Neuronal stem cell (in vitro differentiated cells): Measurements from ENCODE around the gene PSMD1.

ENCODE experiments used
- DNase-seq: peaks from one replicate; pipeline ENCODE4 v3.0.0-alpha.2; 2013; ENCODE audit warnings: low spot score
- H2AFZ ChIP-seq: one replicate; pipeline ENCODE4 v1.6.1; 2013; ENCODE audit warnings: mild to moderate bottlenecking, low read length, inconsistent platforms
- H2AK5ac ChIP-seq: 2 replicates; pipeline ENCODE4 v1.6.1; 2013; ENCODE audit warnings: low read depth, mild to moderate bottlenecking, inconsistent platforms, low read length, moderate library complexity, mixed read lengths
- H2BK120ac ChIP-seq: 2 replicates; pipeline ENCODE4 v1.6.1; 2013; ENCODE audit warnings: low read depth, mild to moderate bottlenecking, inconsistent platforms, low read length, moderate library complexity, mixed read lengths
- H2BK12ac ChIP-seq: one replicate; pipeline ENCODE4 v1.6.1; 2013; ENCODE audit warnings: low read length, inconsistent platforms
- H2BK15ac ChIP-seq: 2 replicates; pipeline ENCODE4 v1.6.1; 2013; ENCODE audit warnings: mild to moderate bottlenecking, low read length, inconsistent platforms, mixed read lengths
- H2BK5ac ChIP-seq: one replicate; pipeline ENCODE4 v1.6.1; 2013; ENCODE audit warnings: inconsistent platforms, mild to moderate bottlenecking, low read length, moderate library complexity
- H3K14ac ChIP-seq: one replicate; pipeline ENCODE4 v1.6.1; 2013; ENCODE audit warnings: low read length, inconsistent platforms
- H3K18ac ChIP-seq: 2 replicates; pipeline ENCODE4 v1.6.1; 2013; ENCODE audit warnings: low read length, inconsistent platforms
- H3K23ac ChIP-seq: 2 replicates; pipeline ENCODE4 v1.6.1; 2013; ENCODE audit warnings: low read depth, mild to moderate bottlenecking, mixed read lengths, low read length, inconsistent platforms; ENCODE audit not compliant: poor library complexity
- H3K27ac ChIP-seq: replicated peaks from 3 replicates; pipeline ENCODE4 v1.5.1; 2013; ENCODE audit warnings: low read length, inconsistent platforms
- H3K27me3 ChIP-seq, 3 experiments: 2 replicates each; pipeline ENCODE4 v1.6.1; 2013; ENCODE audit warnings: low read length in 3 of 3, mild to moderate bottlenecking in 2 of 3, inconsistent platforms in 1 of 3, low read depth in 1 of 3, mixed read lengths in 1 of 3, moderate library complexity in 1 of 3; ENCODE audit not compliant: control insufficient read depth in 3 of 3, insufficient read depth in 3 of 3
- H3K36me3 ChIP-seq, 2 donors: replicated peaks in 1 of 2; 2 replicates each; pipeline ENCODE4 v1.6.1; 2013; ENCODE audit warnings: low read length in 2 of 2; ENCODE audit not compliant: control insufficient read depth in 2 of 2, insufficient read depth in 2 of 2
- H3K4ac ChIP-seq: 2 replicates; pipeline ENCODE4 v1.6.1; 2013; ENCODE audit warnings: inconsistent platforms, mild to moderate bottlenecking, low read length, moderate library complexity
- H3K4me1 ChIP-seq, 2 donors: 1 replicate in 1 of 2; 2 replicates in 1 of 2; pipeline ENCODE4 v1.6.1; 2013; ENCODE audit warnings: low read length in 2 of 2, low read depth in 1 of 2; ENCODE audit not compliant: control insufficient read depth in 2 of 2, insufficient read depth in 1 of 2
- H3K4me2 ChIP-seq: one replicate; pipeline ENCODE4 v1.6.1; 2013; ENCODE audit warnings: mild to moderate bottlenecking, low read length, inconsistent platforms; ENCODE audit not compliant: insufficient read depth, poor library complexity, severe bottlenecking
- H3K4me3 ChIP-seq, 2 donors: 2 replicates each; pipeline ENCODE4 v1.5.1; 2013; ENCODE audit warnings: low read length in 2 of 2, mild to moderate bottlenecking in 2 of 2, inconsistent platforms in 1 of 2, moderate library complexity in 1 of 2
- H3K79me1 ChIP-seq: one replicate; pipeline ENCODE4 v1.6.1; 2013; ENCODE audit warnings: low read depth, mild to moderate bottlenecking, inconsistent platforms, low read length, moderate library complexity
- H3K9ac ChIP-seq: one replicate; pipeline ENCODE4 v1.6.1; 2013; ENCODE audit warnings: mild to moderate bottlenecking, low read depth, low read length, inconsistent platforms; ENCODE audit not compliant: poor library complexity
- H3K9me3 ChIP-seq, 2 donors: replicated peaks in 1 of 2; 2 replicates each; pipeline versions ENCODE3 to v1.6.1; 2013; ENCODE audit warnings: low read length in 2 of 2, mild to moderate bottlenecking in 2 of 2, inconsistent platforms in 1 of 2, low read depth in 1 of 2, mixed read lengths in 1 of 2, moderate library complexity in 1 of 2; ENCODE audit not compliant: control insufficient read depth in 2 of 2, insufficient read depth in 1 of 2
- H4K8ac ChIP-seq: one replicate; pipeline ENCODE4 v1.6.1; 2013; ENCODE audit warnings: low read depth, mild to moderate bottlenecking, inconsistent platforms, low read length, moderate library complexity
- H4K91ac ChIP-seq: one replicate; pipeline ENCODE4 v1.6.1; 2013; ENCODE audit warnings: low read length, low read depth, mild to moderate bottlenecking, inconsistent platforms; ENCODE audit not compliant: poor library complexity
- WGBS, 2 donors: extraction: QIAGEN DNeasy Blood & Tissue Kit; methylation state at CpG; one replicate each; pipeline ENCODE4 v1.1.7; 2013; ENCODE audit warnings: missing lambda C conversion rate in 2 of 2, mixed read lengths in 1 of 2; ENCODE audit not compliant: insufficient read length in 2 of 2, insufficient replicate concordance in 1 of 2; ENCODE audit errors: extremely low coverage in 2 of 2; 5-methylcytosine and 5-hydroxymethylcytosine counted together

The PSMD1 gene

GRCh38 chr2:231204581-231204980 lies 147.9 kb downstream of the PSMD1 start:
- DNase-seq = no peak
- H2AFZ ChIP-seq = no peak overlapping the region
- no peak overlapping the region for H2BK12ac ChIP-seq

GRCh38 chr2:231207734-231208133 lies 151.1 kb downstream of the PSMD1 start:
- WGBS, 2 donors = no CpG with 5 or more reads among the region's 4 CpGs
- no peak overlapping the region for H2BK120ac ChIP-seq
- H2BK15ac ChIP-seq = no peak overlapping the region
- no peak overlapping the region for H3K9ac ChIP-seq
- no peak overlapping the region for H2BK5ac ChIP-seq
- H3K27me3 ChIP-seq = no peaks in the 10 kb centered on the region
- DNase-seq = no peak
- no peak overlapping the region for H3K23ac ChIP-seq
- no peak overlapping the region for H3K14ac ChIP-seq
- H2AFZ ChIP-seq = no peak overlapping the region
- H2AK5ac ChIP-seq = no peak overlapping the region
- peaks cover 5% of the 10 kb centered on the region for H3K79me1 ChIP-seq
- H3K36me3 ChIP-seq = peaks cover 16 to 73% of the 10 kb centered on the region in 2 donors
- no peak overlapping the region for H3K4me2 ChIP-seq
- no peak overlapping the region for H4K91ac ChIP-seq
- no peak overlapping the region for H3K4ac ChIP-seq
- H3K4me1 ChIP-seq = peaks cover 0 to 10% of the 10 kb centered on the region in 2 donors
- H3K4me3 ChIP-seq = no peak overlapping the region
- H2BK12ac ChIP-seq = no peak overlapping the region
- H4K8ac ChIP-seq = no peak overlapping the region
- H3K9me3 ChIP-seq = peaks cover 0 to under 1% of the 10 kb centered on the region in 2 donors
- no peak overlapping the region for H3K27ac ChIP-seq
- H3K18ac ChIP-seq = no peak overlapping the region

More at GRCh38 chr2:231204581-231204980, 147.9 kb downstream of the PSMD1 start:
- Histone ChIP-seq H3K4me3 (no peak overlapping the region), H2BK120ac (no peak overlapping the region), H3K4me2 (no peak overlapping the region), H2BK15ac (no peak overlapping the region), H3K36me3 (peaks cover 15 to 64% of the 10 kb centered on the region in 2 donors), H3K4me1 (peaks cover 0 to 10% of the 10 kb centered on the region in 2 donors), H3K9me3 (peaks cover 0 to 2% of the 10 kb centered on the region in 2 donors), H3K4ac (no peak overlapping the region), H3K14ac (no peak overlapping the region), H3K23ac (no peak overlapping the region), H4K91ac (no peak overlapping the region), H2AK5ac (no peak overlapping the region), H3K79me1 (peaks cover 5% of the 10 kb centered on the region), H3K27ac (no peak overlapping the region), H4K8ac (no peak overlapping the region), H3K18ac (no peak overlapping the region), H3K27me3 (no peaks in the 10 kb centered on the region), H2BK5ac (no peak overlapping the region), H3K9ac (no peak overlapping the region)
- no CpG with 5 or more reads among the region's 5 CpGs for WGBS, 2 donors

GRCh38 chr2:231210782-231211181 lies 154.1 kb downstream of the PSMD1 start:
- Histone ChIP-seq H3K27ac (no peak overlapping the region), H4K8ac (no peak overlapping the region), H2BK15ac (no peak overlapping the region), H3K4me1 (peaks cover 0 to 10% of the 10 kb centered on the region in 2 donors), H3K14ac (no peak overlapping the region), H3K9me3 (no peaks in the 10 kb centered on the region), H3K27me3 (no peaks in the 10 kb centered on the region), H2BK120ac (no peak overlapping the region), H3K9ac (no peak overlapping the region), H4K91ac (no peak overlapping the region), H3K4me2 (no peak overlapping the region), H2BK5ac (no peak overlapping the region), H3K79me1 (peaks cover 1% of the 10 kb centered on the region), H3K18ac (no peak overlapping the region), H3K4me3 (no peak overlapping the region), H3K23ac (no peak overlapping the region), H3K4ac (no peak overlapping the region), H2BK12ac (no peak overlapping the region), H2AFZ (no peak overlapping the region), H2AK5ac (no peak overlapping the region), H3K36me3 (peaks cover 20 to 83% of the 10 kb centered on the region in 2 donors)
- WGBS, 2 donors = no CpG with 5 or more reads among the region's 3 CpGs
- no peak for DNase-seq

GRCh38 chr2:231211486-231211885 lies 154.8 kb downstream of the PSMD1 start:
- Histone ChIP-seq H3K23ac (no peak overlapping the region), H2BK5ac (no peak overlapping the region), H3K18ac (no peak overlapping the region), H3K79me1 (no peaks in the 10 kb centered on the region), H2BK12ac (no peak overlapping the region), H4K8ac (no peak overlapping the region), H3K9ac (no peak overlapping the region), H3K36me3 (peaks cover 20 to 83% of the 10 kb centered on the region in 2 donors), H3K4me1 (peaks cover 0 to 10% of the 10 kb centered on the region in 2 donors), H3K4me3 (no peak overlapping the region), H3K14ac (no peak overlapping the region), H3K4ac (no peak overlapping the region), H3K4me2 (no peak overlapping the region), H4K91ac (no peak overlapping the region), H2BK15ac (no peak overlapping the region), H2AK5ac (no peak overlapping the region), H2BK120ac (no peak overlapping the region), H3K27ac (no peak overlapping the region), H3K9me3 (no peaks in the 10 kb centered on the region), H3K27me3 (no peaks in the 10 kb centered on the region), H2AFZ (no peak overlapping the region)
- no peak for DNase-seq
- WGBS, 2 donors = no CpG with 5 or more reads among the region's 2 CpGs
